C4-2B (cell line): ENCODE results near the gene TRAF2.

Source experiments
- CTCF ChIP-seq: fragments of 450-650 bp; conservative IDR thresholded peaks from 2 replicates; pipeline ENCODE4 v1.5.1; 2017; ENCODE audit warnings: mild to moderate bottlenecking
- ZFX ChIP-seq: fragments of 450-650 bp; IDR thresholded peaks from 2 replicates; pipeline ENCODE4 v1.6.1; 2017

GRCh38 chr9:136949239-136949816, 63.0 kb downstream of the TRAF2 start:
- TF ChIP-seq CTCF: no peak
- no peak for TF ChIP-seq ZFX
